Tibial artery (tissue), 4 donors: Measurements from ENCODE around the gene NT5DC4.

Experiments
- DNase-seq, 2 donors: peaks; one replicate each; pipeline ENCODE4 v3.0.0-alpha.2; 2019
- H3K27ac ChIP-seq, 2 donors: fragments of 200-600 bp; sonication (generic) in 1 of 2; 1 replicate in 1 of 2; 2 replicates in 1 of 2; pipeline ENCODE4 v1.5.1; 2018 to 2019; ENCODE audit warnings: mild to moderate bottlenecking in 1 of 2
- H3K27me3 ChIP-seq, 2 donors: fragments of 200-600 bp; sonication (generic) in 1 of 2; one replicate each; pipeline versions ENCODE4 v1.5.1 to v1.6.0; 2016 to 2019
- H3K36me3 ChIP-seq, 3 donors: fragments of 200-600 bp; sonication (generic) in 2 of 3; one replicate each; pipeline ENCODE4 v1.5.1; 2016 to 2019; ENCODE audit warnings: mild to moderate bottlenecking in 2 of 3
- H3K4me1 ChIP-seq, 4 donors: fragments of 200-600 bp; sonication (generic) in 2 of 4; 1 replicate in 3 of 4; 2 replicates in 1 of 4; pipeline ENCODE4 v1.5.1; 2016 to 2019
- H3K4me3 ChIP-seq, 2 donors: fragments of 200-600 bp; sonication (generic) in 1 of 2; 1 replicate in 1 of 2; 2 replicates in 1 of 2; pipeline ENCODE4 v1.5.1; 2018 to 2019; ENCODE audit warnings: mild to moderate bottlenecking in 2 of 2
- H3K9me3 ChIP-seq, 3 donors: fragments of 200-600 bp; sonication (generic) in 1 of 3; one replicate each; pipeline ENCODE4 v1.5.1; 2016 to 2019
- intact Hi-C: fragments of 100-400 bp; cut with DNase I; formaldehyde crosslinking; loops from one replicate; pipeline ENCODE4 v1.15.0; 2023; ENCODE audit warnings: low total_unique reads
- TF ChIP-seq, protein P1 (sequence below), 2 experiments: fragments of 200-600 bp in 1 of 2; fragments of 450-650 bp in 1 of 2; IDR thresholded peaks; one replicate each; pipeline ENCODE4 v1.5.1; 2017 to 2019; ENCODE audit warnings: antibody characterized with exemption in 2 of 2, mild to moderate bottlenecking in 1 of 2, moderate library complexity in 1 of 2

The NT5DC4 gene

DNA sequence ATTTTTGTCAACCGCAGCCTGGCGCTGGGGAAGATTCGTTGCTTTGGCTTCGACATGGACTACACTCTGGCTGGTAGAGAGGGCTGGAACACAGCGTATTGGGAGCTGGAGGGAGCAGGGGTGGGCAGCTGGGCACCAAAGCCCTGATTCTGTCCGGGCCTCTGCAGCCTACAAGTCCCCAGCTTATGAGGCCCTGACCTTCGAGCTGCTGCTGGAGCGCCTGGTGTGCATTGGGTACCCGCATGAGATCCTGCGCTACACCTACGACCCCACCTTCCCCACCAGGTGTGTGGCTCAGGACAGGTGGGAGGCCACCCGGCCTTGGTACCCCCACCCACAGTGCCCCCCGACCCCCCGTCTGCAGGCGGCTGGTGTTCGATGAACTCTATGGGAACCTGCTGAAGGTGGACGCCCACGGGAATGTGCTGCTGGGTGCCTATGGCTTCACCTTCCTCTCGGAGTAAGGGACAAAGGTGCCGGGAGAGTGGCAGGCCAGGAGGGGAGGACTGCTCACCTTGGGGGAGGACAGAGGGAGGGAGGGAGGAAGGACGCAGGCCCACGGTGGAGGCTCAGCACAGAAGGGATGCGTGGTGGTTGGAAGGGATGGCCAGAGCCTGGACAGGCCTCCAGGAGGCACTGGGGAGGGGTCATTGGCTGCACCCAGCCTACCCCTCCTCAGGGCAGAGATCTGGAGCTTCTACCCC lies 1.2 kb downstream of the NT5DC4 start:
- Histone ChIP-seq H3K4me1 (peaks cover 0 to 4% (median 0%) of the 10 kb centered on the region in 4 donors), H3K4me3 (no peak overlapping the region), H3K27ac (no peak overlapping the region), H3K27me3 (peaks cover 0 to 15% of the 10 kb centered on the region in 2 donors), H3K36me3 (no peaks in the 10 kb centered on the region), H3K9me3 (no peaks in the 10 kb centered on the region)
- intact Hi-C loops, result no loop called here
- TF ChIP-seq, protein P1, sequence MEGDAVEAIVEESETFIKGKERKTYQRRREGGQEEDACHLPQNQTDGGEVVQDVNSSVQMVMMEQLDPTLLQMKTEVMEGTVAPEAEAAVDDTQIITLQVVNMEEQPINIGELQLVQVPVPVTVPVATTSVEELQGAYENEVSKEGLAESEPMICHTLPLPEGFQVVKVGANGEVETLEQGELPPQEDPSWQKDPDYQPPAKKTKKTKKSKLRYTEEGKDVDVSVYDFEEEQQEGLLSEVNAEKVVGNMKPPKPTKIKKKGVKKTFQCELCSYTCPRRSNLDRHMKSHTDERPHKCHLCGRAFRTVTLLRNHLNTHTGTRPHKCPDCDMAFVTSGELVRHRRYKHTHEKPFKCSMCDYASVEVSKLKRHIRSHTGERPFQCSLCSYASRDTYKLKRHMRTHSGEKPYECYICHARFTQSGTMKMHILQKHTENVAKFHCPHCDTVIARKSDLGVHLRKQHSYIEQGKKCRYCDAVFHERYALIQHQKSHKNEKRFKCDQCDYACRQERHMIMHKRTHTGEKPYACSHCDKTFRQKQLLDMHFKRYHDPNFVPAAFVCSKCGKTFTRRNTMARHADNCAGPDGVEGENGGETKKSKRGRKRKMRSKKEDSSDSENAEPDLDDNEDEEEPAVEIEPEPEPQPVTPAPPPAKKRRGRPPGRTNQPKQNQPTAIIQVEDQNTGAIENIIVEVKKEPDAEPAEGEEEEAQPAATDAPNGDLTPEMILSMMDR (IDR thresholded peaks at IDR 0.05), result no peak
- DNase-seq, result no peak

DNA sequence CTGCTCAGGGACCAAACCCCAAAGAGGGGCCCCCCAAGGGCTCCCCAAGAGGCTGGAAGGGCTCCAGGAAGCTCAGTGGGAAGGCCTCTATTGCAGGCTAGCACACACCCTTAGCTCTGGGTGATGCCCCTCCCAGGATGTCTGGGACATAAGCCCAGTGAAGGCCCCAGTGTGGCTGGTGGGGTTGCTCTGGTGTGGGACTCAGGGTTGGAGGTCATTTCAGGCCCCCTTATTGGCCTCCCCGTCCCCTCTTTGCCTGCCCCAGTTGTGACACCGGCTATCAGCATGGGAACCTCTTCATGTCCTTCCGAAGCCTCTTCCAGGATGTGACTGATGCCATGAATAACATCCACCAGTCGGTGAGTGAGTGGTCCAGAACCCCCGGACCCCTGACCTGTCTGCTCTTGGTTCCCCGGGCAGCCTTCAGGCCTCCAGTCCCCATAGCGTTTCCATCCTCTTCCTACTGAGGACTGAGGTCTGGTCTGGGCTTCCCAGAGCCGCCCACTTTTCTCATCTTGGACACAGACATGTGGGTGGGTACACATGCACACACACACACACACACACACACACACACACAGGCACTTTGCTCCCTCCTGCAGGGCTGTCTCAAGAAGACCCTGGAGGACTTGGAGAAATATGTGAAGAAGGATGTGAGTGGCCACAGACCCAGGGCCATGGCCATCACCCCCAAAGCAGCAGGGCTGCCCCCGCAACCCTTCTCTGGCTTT lies 2.2 kb downstream of the NT5DC4 start:
- intact Hi-C loops, result no loop called here
- no peak overlapping the region for H3K27ac ChIP-seq
- H3K9me3 ChIP-seq, result no peaks in the 10 kb centered on the region
- H3K4me3 ChIP-seq, result no peak overlapping the region
- H3K36me3 ChIP-seq, result no peaks in the 10 kb centered on the region
- peaks cover 0 to 18% of the 10 kb centered on the region in 2 donors for H3K27me3 ChIP-seq
- peaks cover 0 to 5% (median 0%) of the 10 kb centered on the region in 4 donors for H3K4me1 ChIP-seq
- no peak for DNase-seq
- TF ChIP-seq, protein P1 (IDR thresholded peaks at IDR 0.05), result no peak

- Histone ChIP-seq H3K27me3 (peaks cover 0 to 18% of the 10 kb centered on the region in 2 donors), H3K9me3 (no peaks in the 10 kb centered on the region), H3K27ac (no peak overlapping the region), H3K4me3 (no peak overlapping the region), H3K36me3 (no peaks in the 10 kb centered on the region), H3K4me1 (peaks cover 0 to 5% (median 0%) of the 10 kb centered on the region in 4 donors)
- no peak for DNase-seq
- intact Hi-C loops, result no loop called here
- TF ChIP-seq, protein P1 (IDR thresholded peaks at IDR 0.05), result no peak
These were observed 2.7 kb downstream of the NT5DC4 start for GRCh38 chr2:112723547-112723940.

- intact Hi-C loops, result loop anchor here (2.0 kb wide), 1 partner anchor 97 kb away; no protein-coding TSS in a partner anchor
- no peaks in the 10 kb centered on the region for H3K9me3 ChIP-seq
- DNase-seq, result no peak
- H3K27me3 ChIP-seq, result peaks cover 0 to 17% of the 10 kb centered on the region in 2 donors
- H3K4me3 ChIP-seq, result no peak overlapping the region
- peaks cover 0 to 5% (median 0%) of the 10 kb centered on the region in 4 donors for H3K4me1 ChIP-seq
- TF ChIP-seq, protein P1 (IDR thresholded peaks at IDR 0.05), result no peak
- H3K36me3 ChIP-seq, result no peaks in the 10 kb centered on the region
- no peak overlapping the region for H3K27ac ChIP-seq
These were observed 3.2 kb downstream of the NT5DC4 start for GRCh38 chr2:112723995-112724394.

- no peaks in the 10 kb centered on the region for H3K9me3 ChIP-seq
- no peak for DNase-seq
These were observed 4.0 kb downstream of the NT5DC4 start for GRCh38 chr2:112724591-112725525.

More at GRCh38 chr2:112724591-112725525, 4.0 kb downstream of the NT5DC4 start:
- Histone ChIP-seq H3K27ac (no peak overlapping the region), H3K4me1 (peaks cover 0 to 5% (median 0%) of the 10 kb centered on the region in 4 donors), H3K27me3 (peaks cover 0 to 16% of the 10 kb centered on the region in 2 donors), H3K4me3 (no peak overlapping the region), H3K36me3 (no peaks in the 10 kb centered on the region)
- TF ChIP-seq, protein P1 (IDR thresholded peaks at IDR 0.05), result no peak
- intact Hi-C loops, result loop anchor here (2.0 to 5.0 kb wide), 2 partner anchors 98 to 123 kb away; no protein-coding TSS in a partner anchor
